Keratinocyte (primary cell): ENCODE measurements around the gene TYROBP.

ENCODE experiments used
- EZH2 ChIP-seq: IDR thresholded peaks from one replicate; pipeline ENCODE4 v1.6.1; 2012; ENCODE audit warnings: inconsistent platforms, mild to moderate bottlenecking, low read length, moderate library complexity
- TF ChIP-seq, protein P1 (sequence below), 3 experiments: IDR thresholded peaks in 1 of 3; conservative IDR thresholded peaks in 1 of 3; optimal IDR thresholded peaks in 1 of 3; 2 replicates in 2 of 3; 3 replicates in 1 of 3; pipeline versions ENCODE3 to v1.5.1; 2011; ENCODE audit warnings: low read length in 3 of 3, mild to moderate bottlenecking in 3 of 3, moderate library complexity in 2 of 3, control low read depth in 1 of 3, inconsistent platforms in 1 of 3; ENCODE audit not compliant: insufficient read depth in 2 of 3; ENCODE audit errors: extremely low read depth in 1 of 3

DNA sequence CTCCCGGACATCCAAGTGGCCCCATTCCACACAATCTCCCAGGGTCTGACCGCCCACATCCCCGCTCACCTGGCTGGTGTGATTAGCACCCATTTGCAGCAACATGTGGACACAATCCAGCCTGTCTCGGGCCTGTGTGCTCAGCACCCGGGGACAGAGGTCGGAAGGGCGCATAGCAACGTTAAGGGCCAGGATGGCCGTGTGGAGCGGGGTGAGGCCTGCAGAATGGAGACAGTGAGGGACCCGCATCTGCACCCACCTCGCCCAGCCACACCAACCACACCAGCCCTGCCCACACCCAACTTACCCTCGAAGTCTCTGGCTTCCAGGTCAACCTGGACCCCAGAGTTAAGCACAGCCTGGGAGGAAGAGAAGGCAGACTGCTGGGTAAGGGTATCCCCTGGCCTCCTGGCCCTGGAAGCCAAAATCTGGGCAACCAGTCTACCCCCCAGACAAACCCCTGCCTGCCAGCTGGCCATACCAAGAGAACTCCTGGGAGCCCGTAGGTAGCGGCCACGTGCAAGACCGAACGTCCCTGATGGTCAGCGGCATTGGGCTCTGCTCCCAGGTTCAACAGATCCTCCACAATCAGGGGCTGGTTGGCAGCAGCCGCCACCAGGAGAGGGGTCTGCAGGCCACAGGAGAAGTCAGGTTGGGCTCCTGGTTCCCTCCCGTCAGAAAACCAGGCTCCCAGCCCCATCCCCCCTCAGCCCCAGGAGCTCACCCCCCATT is 12.0 kb downstream of the TYROBP start:
- TF ChIP-seq, protein P1, sequence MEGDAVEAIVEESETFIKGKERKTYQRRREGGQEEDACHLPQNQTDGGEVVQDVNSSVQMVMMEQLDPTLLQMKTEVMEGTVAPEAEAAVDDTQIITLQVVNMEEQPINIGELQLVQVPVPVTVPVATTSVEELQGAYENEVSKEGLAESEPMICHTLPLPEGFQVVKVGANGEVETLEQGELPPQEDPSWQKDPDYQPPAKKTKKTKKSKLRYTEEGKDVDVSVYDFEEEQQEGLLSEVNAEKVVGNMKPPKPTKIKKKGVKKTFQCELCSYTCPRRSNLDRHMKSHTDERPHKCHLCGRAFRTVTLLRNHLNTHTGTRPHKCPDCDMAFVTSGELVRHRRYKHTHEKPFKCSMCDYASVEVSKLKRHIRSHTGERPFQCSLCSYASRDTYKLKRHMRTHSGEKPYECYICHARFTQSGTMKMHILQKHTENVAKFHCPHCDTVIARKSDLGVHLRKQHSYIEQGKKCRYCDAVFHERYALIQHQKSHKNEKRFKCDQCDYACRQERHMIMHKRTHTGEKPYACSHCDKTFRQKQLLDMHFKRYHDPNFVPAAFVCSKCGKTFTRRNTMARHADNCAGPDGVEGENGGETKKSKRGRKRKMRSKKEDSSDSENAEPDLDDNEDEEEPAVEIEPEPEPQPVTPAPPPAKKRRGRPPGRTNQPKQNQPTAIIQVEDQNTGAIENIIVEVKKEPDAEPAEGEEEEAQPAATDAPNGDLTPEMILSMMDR (optimal IDR thresholded peaks at IDR 0.05 in 1 of 3, IDR thresholded peaks at IDR 0.05 in 1 of 3, conservative IDR thresholded peaks at IDR 0.05 in 1 of 3; ENCODE audit: extremely low read depth in 1 of 3, insufficient read depth in 2 of 3, low read length in 3 of 3) = no peak
- no peak for TF ChIP-seq EZH2
